ENCODE data around the gene CSF2. TPM values are rescaled to one million over a fixed set of nuclear protein-coding genes. Genes with fewer than 3 reads are reported as not detected.

CSF2 gene
- total RNA-seq, 1 experiment from 2014 or later, result not detected

GRCh38 chr5:132082329-132083023, 8.9 kb downstream of the CSF2 start:
- Histone ChIP-seq H3K36me3 (ENCODE audit: control insufficient read depth, insufficient read depth, low read length) (no peaks in the 10 kb centered on the region), H3K9me3 (ENCODE audit: control insufficient read depth, insufficient read depth, low read depth, low read length) (no peaks in the 10 kb centered on the region), H3K4me3 (ENCODE audit: low read depth in 2 of 2, low read length in 2 of 2) (no peak overlapping the region), H3K27ac (ENCODE audit: low read length) (no peak overlapping the region), H3K27me3 (ENCODE audit: control insufficient read depth, insufficient read depth, low read length) (no peaks in the 10 kb centered on the region), H3K4me1 (ENCODE audit: control insufficient read depth, insufficient read depth, low read length) (no peaks in the 10 kb centered on the region)
- no TSS peak for BruUV-seq (replicated peaks)
- TF ChIP-seq REST (IDR thresholded peaks at IDR 0.05; ENCODE audit: insufficient read depth in 1 of 2, low read depth in 2 of 2, low read length in 1 of 2) (no peak), SIN3A (IDR thresholded peaks at IDR 0.05; ENCODE audit: borderline replicate concordance, insufficient read depth, low read depth, low read length) (no peak), CTCF (IDR thresholded peaks at IDR 0.05) (no peak)
- intact Hi-C loops (cut with micrococcal nuclease; ENCODE audit: unreplicated experiment) (no loop called here), in situ Hi-C loops (cut with HindIII; ENCODE audit: low pct_unique_long_range_greater_than_20kb, low sequenced_read_pairs) (no loop called here)
- CTCF ChIA-PET, result interaction anchor here (1.1 kb wide), 1 partner anchor 19 kb away, joined by 3 read pairs; no protein-coding TSS in a partner anchor
- ATAC-seq (no peak), DNase-seq (ENCODE audit: low read depth, low spot score) (no peak)
- POLR2A ChIA-PET, result interaction anchor here (0.6 kb wide), 1 partner anchor 140 kb away, joined by 3 read pairs; no protein-coding TSS in a partner anchor

GRCh38 chr5:132083071-132083678, 9.6 kb downstream of the CSF2 start:
- no TSS peak for BruUV-seq (replicated peaks)
- Histone ChIP-seq H3K36me3 (ENCODE audit: control insufficient read depth, insufficient read depth, low read length) (no peaks in the 10 kb centered on the region), H3K4me1 (ENCODE audit: control insufficient read depth, insufficient read depth, low read length) (no peaks in the 10 kb centered on the region), H3K4me3 (ENCODE audit: low read depth in 2 of 2, low read length in 2 of 2) (no peak overlapping the region), H3K9me3 (ENCODE audit: control insufficient read depth, insufficient read depth, low read depth, low read length) (no peaks in the 10 kb centered on the region), H3K27me3 (ENCODE audit: control insufficient read depth, insufficient read depth, low read length) (no peaks in the 10 kb centered on the region), H3K27ac (ENCODE audit: low read length) (no peak overlapping the region)
- TF ChIP-seq SIN3A (IDR thresholded peaks at IDR 0.05; ENCODE audit: borderline replicate concordance, insufficient read depth, low read depth, low read length) (no peak), TCF7L2 (IDR thresholded peaks at IDR 0.05; ENCODE audit: low read depth, low read length) (no peak), REST (IDR thresholded peaks at IDR 0.05; ENCODE audit: insufficient read depth in 1 of 2, low read depth in 2 of 2, low read length in 1 of 2) (no peak), CTCF (IDR thresholded peaks at IDR 0.05) (no peak), POLR2AphosphoS5 (IDR thresholded peaks at IDR 0.05; ENCODE audit: low read depth, low read length) (no peak)
- no peak for DNase-seq (ENCODE audit: low read depth, low spot score)
- in situ Hi-C loops (cut with HindIII; ENCODE audit: low pct_unique_long_range_greater_than_20kb, low sequenced_read_pairs) (no loop called here), intact Hi-C loops (cut with micrococcal nuclease; ENCODE audit: unreplicated experiment) (no loop called here)
- CTCF ChIA-PET, result no interaction called here
- no peak for ATAC-seq
- POLR2A ChIA-PET, result no interaction called here

All from Panc1 (cell line).